Keratinocyte (primary cell): ENCODE data around the gene WAS. TPM values are rescaled to one million over a fixed set of nuclear protein-coding genes. Genes with fewer than 3 reads are reported as not detected.
A peak's percentile ranks its signal among the peaks of the same experiment; 100 is the strongest.

Experiments
- DNase-seq: peaks from one replicate; pipeline ENCODE4 v3.0.0-alpha.2; 2011; ENCODE audit warnings: low read depth, missing footprints, low spot score
- FAIRE-seq: peaks from 2 replicates; lab custom pipeline; 2011; peaks lifted over from hg19 to GRCh38; lab: Jason Lieb, UNC
- H2AFZ ChIP-seq: 2 replicates; pipeline ENCODE4 v1.6.0; 2012; ENCODE audit warnings: low read length, control low read depth, inconsistent platforms; ENCODE audit not compliant: control insufficient read depth
- H3K27ac ChIP-seq: 2 replicates; pipeline ENCODE4 v1.5.1; 2011; ENCODE audit warnings: low read length; ENCODE audit not compliant: control insufficient read depth, insufficient read depth
- H3K27me3 ChIP-seq: 3 replicates; pipeline ENCODE4 v1.6.0; 2011; ENCODE audit warnings: low read length; ENCODE audit not compliant: control insufficient read depth, insufficient read depth; ENCODE audit errors: extremely low read depth
- H3K36me3 ChIP-seq, 2 experiments: 2 replicates in 1 of 2; 3 replicates in 1 of 2; pipeline ENCODE4 v1.5.1; 2011; ENCODE audit warnings: low read length in 2 of 2, mild to moderate bottlenecking in 1 of 2; ENCODE audit not compliant: control insufficient read depth in 2 of 2, insufficient read depth in 2 of 2; ENCODE audit errors: extremely low read depth in 1 of 2
- H3K4me1 ChIP-seq: 3 replicates; pipeline ENCODE4 v1.5.1; 2011; ENCODE audit warnings: low read length; ENCODE audit not compliant: control insufficient read depth, insufficient read depth; ENCODE audit errors: extremely low read depth
- H3K4me2 ChIP-seq: 3 replicates; pipeline ENCODE4 v1.6.0; 2011; ENCODE audit warnings: low read depth, low read length; ENCODE audit not compliant: control insufficient read depth, insufficient read depth; ENCODE audit errors: extremely low read depth
- H3K4me3 ChIP-seq, 3 experiments: fragments of 200-600 bp in 1 of 3; sonication (generic) in 1 of 3; 2 replicates in 2 of 3; 3 replicates in 1 of 3; pipeline ENCODE4 v1.5.1; 2011 to 2016; ENCODE audit warnings: low read length in 3 of 3, mild to moderate bottlenecking in 3 of 3, control low read depth in 2 of 3, inconsistent platforms in 1 of 3, low read depth in 1 of 3, mixed read lengths in 1 of 3, mixed run types in 1 of 3, moderate library complexity in 1 of 3; ENCODE audit not compliant: control insufficient read depth in 2 of 3, insufficient read depth in 2 of 3; ENCODE audit errors: extremely low read depth in 1 of 3
- H3K79me2 ChIP-seq: 2 replicates; pipeline ENCODE4 v1.6.0; 2012; ENCODE audit warnings: low read length; ENCODE audit not compliant: control insufficient read depth, insufficient read depth
- H3K9ac ChIP-seq: 3 replicates; pipeline ENCODE4 v1.6.0; 2011; ENCODE audit warnings: low read length; ENCODE audit not compliant: control insufficient read depth, insufficient read depth; ENCODE audit errors: extremely low read depth
- H3K9me1 ChIP-seq: 3 replicates; pipeline ENCODE4 v1.6.0; 2011; ENCODE audit warnings: low read length; ENCODE audit not compliant: control insufficient read depth, insufficient read depth; ENCODE audit errors: extremely low read depth
- H3K9me3 ChIP-seq: 2 replicates; pipeline ENCODE4 v1.5.1; 2012; ENCODE audit warnings: low read depth, low read length; ENCODE audit not compliant: control insufficient read depth
- H4K20me1 ChIP-seq: 3 replicates; pipeline ENCODE4 v1.6.0; 2011; ENCODE audit warnings: low read length; ENCODE audit not compliant: control insufficient read depth, insufficient read depth; ENCODE audit errors: extremely low read depth
- CTCF ChIP-seq, 3 experiments: IDR thresholded peaks in 1 of 3; conservative IDR thresholded peaks in 1 of 3; optimal IDR thresholded peaks in 1 of 3; 2 replicates in 2 of 3; 3 replicates in 1 of 3; pipeline versions ENCODE3 to v1.5.1; 2011; ENCODE audit warnings: low read length in 3 of 3, mild to moderate bottlenecking in 3 of 3, moderate library complexity in 2 of 3, control low read depth in 1 of 3, inconsistent platforms in 1 of 3; ENCODE audit not compliant: insufficient read depth in 2 of 3; ENCODE audit errors: extremely low read depth in 1 of 3
- EZH2 ChIP-seq: IDR thresholded peaks from one replicate; pipeline ENCODE4 v1.6.1; 2012; ENCODE audit warnings: inconsistent platforms, mild to moderate bottlenecking, low read length, moderate library complexity
- dilution Hi-C: fragments of 300-500 bp; cut with MboI; formaldehyde crosslinking; loops from one replicate; pipeline ENCODE4 v1.7.0; 2020; ENCODE audit warnings: low sequenced_read_pairs; ENCODE audit not compliant: extremely low pct_ligation_motif_present
- polyA plus RNA-seq, 5 experiments: library from polyadenylated mRNA; depleted of rRNA in 3 of 5; stranded (reverse) in 3 of 5; stranded (forward) in 1 of 5; unstranded in 1 of 5; fragments of >200 nt; gene quantifications; 1 replicate in 1 of 5; 2 replicates in 3 of 5; 3 replicates in 1 of 5; pipeline versions ENCODE4 v1.2.1 to v1.2.3, GENCODE V29; 2011 to 2012; ENCODE audit warnings: missing spikeins in 2 of 5, low read depth in 1 of 5, low replicate concordance in 1 of 5

The WAS gene
- polyA plus RNA-seq, 1 donor (not counting 4 experiments of a cell fraction or from before 2014, with no cell fraction given): 0.07 TPM

GRCh38 chrX:48676106-48676892 is 7.3 kb upstream of the WAS start:
- DNase-seq (peak; percentile 42), FAIRE-seq (no peak)
- Histone ChIP-seq H2AFZ (peak overlapping the region; percentile 82), H3K9me3 (no peaks in the 10 kb centered on the region), H4K20me1 (no peaks in the 10 kb centered on the region), H3K36me3 (no peaks in the 10 kb centered on the region), H3K9ac (peak overlapping the region; percentile 75), H3K4me2 (peak overlapping the region; percentile 89), H3K4me1 (no peaks in the 10 kb centered on the region), H3K27ac (peak overlapping the region; percentile 52), H3K9me1 (no peaks in the 10 kb centered on the region), H3K27me3 (no peaks in the 10 kb centered on the region), H3K4me3 (peak overlapping the region; percentile 70 to 75 (median 74)), H3K79me2 (no peaks in the 10 kb centered on the region)
- TF ChIP-seq EZH2 (no peak), CTCF (optimal IDR thresholded peaks at IDR 0.05 in 1 of 3, IDR thresholded peaks at IDR 0.05 in 1 of 3, conservative IDR thresholded peaks at IDR 0.05 in 1 of 3; ENCODE audit: extremely low read depth in 1 of 3, insufficient read depth in 2 of 3, low read length in 3 of 3) (no peak)
- dilution Hi-C loops: no loop called here

- FAIRE-seq: no peak
- Histone ChIP-seq H3K4me1 (no peaks in the 10 kb centered on the region), H3K9me1 (no peaks in the 10 kb centered on the region), H3K4me3 (peak overlapping the region; percentile 70 to 75 (median 74)), H3K9me3 (no peaks in the 10 kb centered on the region), H3K9ac (peak overlapping the region; percentile 75), H3K27ac (peak overlapping the region; percentile 52), H3K27me3 (no peaks in the 10 kb centered on the region), H3K4me2 (peak overlapping the region; percentile 64), H3K36me3 (no peaks in the 10 kb centered on the region), H3K79me2 (no peaks in the 10 kb centered on the region), H2AFZ (peak overlapping the region; percentile 63), H4K20me1 (no peaks in the 10 kb centered on the region)
- DNase-seq: no peak
- dilution Hi-C loops: no loop called here
- TF ChIP-seq CTCF (optimal IDR thresholded peaks at IDR 0.05 in 1 of 3, IDR thresholded peaks at IDR 0.05 in 1 of 3, conservative IDR thresholded peaks at IDR 0.05 in 1 of 3; ENCODE audit: extremely low read depth in 1 of 3, insufficient read depth in 2 of 3, low read length in 3 of 3) (no peak), EZH2 (no peak)
Measured at GRCh38 chrX:48676893-48677270, 6.7 kb upstream of the WAS start.
